HG02870 (cell line): ENCODE measurements around the gene DDIT3.

Experiments used
- ATAC-seq: cut with Tn5 transposase; IDR thresholded peaks from one replicate; pipeline ENCODE4 v1.9.1; 2021; ENCODE audit warnings: mild to moderate bottlenecking, moderate library complexity; ENCODE audit not compliant: unreplicated experiment

The DDIT3 gene

DNA sequence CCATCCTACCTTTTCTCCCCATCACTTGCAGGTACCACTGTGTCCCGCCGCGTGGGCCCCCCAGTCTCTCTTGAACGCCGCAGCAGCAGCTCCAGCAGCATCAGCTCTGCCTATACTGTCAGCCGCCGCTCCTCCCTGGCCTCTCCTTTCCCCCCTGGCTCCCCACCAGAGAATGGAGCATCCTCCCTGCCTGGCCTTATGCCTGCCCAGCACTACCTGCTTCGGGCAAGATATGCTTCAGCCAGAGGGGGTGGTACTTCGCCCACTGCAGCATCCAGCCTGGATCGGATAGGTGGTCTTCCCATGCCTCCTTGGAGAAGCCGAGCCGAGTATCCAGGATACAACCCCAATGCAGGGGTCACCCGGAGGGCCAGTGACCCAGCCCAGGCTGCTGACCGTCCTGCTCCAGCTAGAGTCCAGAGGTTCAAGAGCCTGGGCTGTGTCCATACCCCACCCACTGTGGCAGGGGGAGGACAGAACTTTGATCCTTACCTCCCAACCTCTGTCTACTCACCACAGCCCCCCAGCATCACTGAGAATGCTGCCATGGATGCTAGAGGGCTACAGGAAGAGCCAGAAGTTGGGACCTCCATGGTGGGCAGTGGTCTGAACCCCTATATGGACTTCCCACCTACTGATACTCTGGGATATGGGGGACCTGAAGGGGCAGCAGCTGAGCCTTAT is 49.9 kb downstream of the DDIT3 start:
- ATAC-seq = no peak

DNA sequence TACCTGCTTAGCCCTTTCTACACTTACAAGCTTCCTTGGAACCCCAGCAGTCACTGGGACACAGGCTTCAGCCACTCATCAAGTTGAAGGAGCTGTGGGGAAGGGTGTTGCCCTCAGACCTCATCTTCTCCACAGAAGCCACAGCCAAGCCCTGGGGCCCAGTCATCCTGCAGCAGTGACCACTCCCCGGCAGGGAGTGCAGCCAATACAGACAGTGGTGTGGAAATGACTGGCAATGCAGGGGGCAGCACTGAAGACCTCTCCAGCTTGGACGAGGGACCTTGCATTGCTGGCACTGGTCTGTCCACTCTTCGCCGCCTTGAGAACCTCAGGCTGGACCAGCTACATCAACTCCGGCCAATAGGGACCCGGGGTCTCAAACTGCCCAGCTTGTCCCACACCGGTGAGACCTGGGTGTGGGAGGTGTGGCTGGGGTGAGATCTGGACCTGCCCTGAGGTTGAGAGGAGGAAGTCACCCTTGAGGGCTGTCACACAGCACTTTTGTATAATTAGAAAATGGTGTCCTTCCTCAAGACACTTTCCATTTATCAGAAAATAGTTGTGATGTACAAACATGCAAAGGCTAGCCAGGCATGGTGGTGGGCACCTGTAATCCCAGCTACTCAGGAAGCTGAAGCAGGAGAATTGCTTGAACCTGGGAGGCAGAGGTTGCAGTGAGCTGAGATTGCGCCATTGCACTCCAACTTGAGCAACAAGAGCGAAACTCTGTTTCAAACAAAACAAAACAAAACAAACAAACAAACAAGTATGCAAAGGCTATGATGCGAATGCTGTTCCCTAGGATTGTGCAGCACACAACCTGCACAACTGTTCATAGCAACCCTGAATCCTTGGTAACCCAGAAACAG is 50.8 kb downstream of the DDIT3 start:
- no peak for ATAC-seq

DNA sequence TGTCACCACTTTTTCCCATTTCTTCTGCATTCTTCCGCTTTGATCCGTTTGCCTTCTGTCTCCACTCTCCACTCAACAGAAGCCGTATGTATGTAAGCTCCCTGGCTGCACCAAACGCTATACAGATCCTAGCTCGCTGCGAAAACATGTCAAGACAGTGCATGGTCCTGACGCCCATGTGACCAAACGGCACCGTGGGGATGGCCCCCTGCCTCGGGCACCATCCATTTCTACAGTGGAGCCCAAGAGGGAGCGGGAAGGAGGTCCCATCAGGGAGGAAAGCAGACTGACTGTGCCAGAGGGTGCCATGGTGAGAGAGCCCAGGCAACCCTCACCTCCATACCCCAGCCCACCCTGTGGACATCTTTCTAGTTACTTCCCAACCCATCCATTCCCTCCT is 52.4 kb downstream of the DDIT3 start:
- ATAC-seq = no peak

DNA sequence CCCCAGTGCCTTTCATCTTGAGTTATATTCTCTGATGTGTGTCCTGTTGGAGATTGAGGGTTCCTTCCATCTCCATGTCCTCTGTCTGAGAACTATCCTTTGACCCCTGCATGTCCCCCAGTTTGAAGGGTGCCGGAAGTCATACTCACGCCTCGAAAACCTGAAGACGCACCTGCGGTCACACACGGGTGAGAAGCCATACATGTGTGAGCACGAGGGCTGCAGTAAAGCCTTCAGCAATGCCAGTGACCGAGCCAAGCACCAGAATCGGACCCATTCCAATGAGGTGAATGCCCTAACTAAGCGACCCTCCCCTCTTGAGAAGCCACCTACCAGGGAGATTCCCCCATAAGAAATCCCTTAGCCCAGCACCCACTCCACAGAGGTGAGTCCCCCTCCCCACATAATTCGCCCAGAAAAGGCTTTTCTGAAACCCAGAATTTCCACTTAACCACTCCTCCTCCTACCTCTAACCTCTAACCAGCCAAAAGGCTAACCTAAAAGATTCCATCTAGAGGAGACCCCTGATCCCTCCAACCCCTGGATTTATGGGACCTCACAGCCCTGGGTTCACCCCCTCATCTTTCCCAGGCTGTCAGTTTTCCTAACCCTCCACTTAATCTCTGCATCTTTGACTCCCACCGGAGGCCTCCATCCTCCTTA is 53.0 kb downstream of the DDIT3 start:
- ATAC-seq = no peak
